ENCODE results near the gene RPP21. TPM values are rescaled to one million over a fixed set of nuclear protein-coding genes. Genes with fewer than 3 reads are reported as not detected.

The RPP21 gene
- polyA plus RNA-seq, 3 donors from 2014 or later = 55.3 to 57.0 (median 55.4) TPM

- no peak for DNase-seq
These were observed 22.1 kb upstream of the RPP21 start for GRCh38 chr6:30322527-30323501.

GRCh38 chr6:30323806-30324205 is 21.1 kb upstream of the RPP21 start:
- DNase-seq = no peak
- H3K9me3 Mint-ChIP-seq = no peaks in the 10 kb centered on the region
- peaks cover 1 to 2% (median 2%) of the 10 kb centered on the region in 3 donors for H3K36me3 Mint-ChIP-seq
- peak overlapping the region; percentile 21 to 57 (median 33) for H3K4me3 Mint-ChIP-seq
- peak overlapping the region; percentile 41 to 100 (median 90) for H3K27ac Mint-ChIP-seq
- peaks cover 16 to 24% (median 18%) of the 10 kb centered on the region in 3 donors for H3K27me3 Mint-ChIP-seq (ENCODE audit: low read depth in 3 of 3)
- peaks cover 80 to 91% of the 10 kb centered on the region in 2 donors for H3K4me1 Mint-ChIP-seq

More at GRCh38 chr6:30322527-30323501, 22.1 kb upstream of the RPP21 start:
- peak overlapping the region; percentile 34 to 71 (median 49) for H3K4me3 Mint-ChIP-seq
- peaks cover 84 to 91% of the 10 kb centered on the region in 2 donors for H3K4me1 Mint-ChIP-seq
- no peaks in the 10 kb centered on the region for H3K9me3 Mint-ChIP-seq
- peaks cover 16 to 24% (median 16%) of the 10 kb centered on the region in 3 donors for H3K27me3 Mint-ChIP-seq (ENCODE audit: low read depth in 3 of 3)
- H3K36me3 Mint-ChIP-seq = no peaks in the 10 kb centered on the region
- H3K27ac Mint-ChIP-seq = peak overlapping the region; percentile 67 to 100 (median 86)

GRCh38 chr6:30325150-30325872 is 19.6 kb upstream of the RPP21 start:
- Mint-ChIP-seq H3K27me3 (ENCODE audit: low read depth in 3 of 3) (peaks cover 16 to 24% (median 18%) of the 10 kb centered on the region in 3 donors), H3K9me3 (no peaks in the 10 kb centered on the region), H3K4me1 (peaks cover 70 to 81% of the 10 kb centered on the region in 2 donors), H3K4me3 (peak overlapping the region; percentile 88 to 98 (median 94)), H3K27ac (peak overlapping the region; percentile 95 to 100 (median 98)), H3K36me3 (peaks cover 9 to 11% (median 10%) of the 10 kb centered on the region in 3 donors)
- peak in 1 of 3 donors; percentile 7 for DNase-seq

DNA sequence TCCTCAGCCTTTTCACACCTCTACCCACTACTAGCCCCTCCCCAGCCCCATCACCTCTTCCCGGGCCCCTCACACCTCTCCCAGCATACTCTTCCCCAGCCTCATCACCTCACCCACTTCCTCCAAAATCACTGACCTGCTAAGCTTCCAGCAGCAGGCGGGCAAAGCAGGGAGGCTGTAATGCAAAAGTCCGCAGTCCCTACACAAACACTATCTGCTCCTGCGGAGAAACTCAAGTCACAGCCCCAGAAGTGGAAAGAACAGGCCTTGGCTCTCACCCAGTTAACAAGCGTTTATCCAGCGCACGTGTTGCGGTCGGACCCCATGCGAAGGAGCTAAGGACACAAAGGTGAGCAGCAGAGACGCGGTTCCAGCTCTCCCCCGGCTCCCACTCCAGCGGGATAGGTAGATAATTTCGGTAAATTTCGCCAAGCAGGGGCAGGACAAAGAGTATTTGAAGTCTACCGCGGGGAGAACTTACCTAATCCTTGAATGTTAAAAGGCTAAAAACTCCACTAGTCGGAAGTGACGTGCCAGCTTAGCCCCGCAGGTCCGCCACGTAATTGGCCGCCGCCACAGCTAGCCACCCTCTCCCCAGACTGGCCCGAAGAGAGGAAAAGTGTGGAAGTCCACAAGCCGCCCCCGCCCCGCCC is 19.0 kb upstream of the RPP21 start:
- Mint-ChIP-seq H3K4me3 (peak overlapping the region; percentile 88 to 98 (median 94)), H3K36me3 (peaks cover 11 to 13% (median 12%) of the 10 kb centered on the region in 3 donors), H3K27me3 (ENCODE audit: low read depth in 3 of 3) (peaks cover 16 to 26% (median 18%) of the 10 kb centered on the region in 3 donors), H3K27ac (peak overlapping the region; percentile 95 to 100 (median 98)), H3K9me3 (no peaks in the 10 kb centered on the region), H3K4me1 (peaks cover 64 to 74% of the 10 kb centered on the region in 2 donors)
- peak; percentile 93 to 94 (median 93) for DNase-seq

- DNase-seq = peak; percentile 92 to 93 (median 92)
- peaks cover 16 to 19% (median 18%) of the 10 kb centered on the region in 3 donors for H3K36me3 Mint-ChIP-seq
- peaks cover 16 to 26% (median 18%) of the 10 kb centered on the region in 3 donors for H3K27me3 Mint-ChIP-seq (ENCODE audit: low read depth in 3 of 3)
- peak within 1 kb of the TSS; percentile 98 to 100 (median 98) for H3K27ac Mint-ChIP-seq
- H3K4me3 Mint-ChIP-seq = peak within 1 kb of the TSS; percentile 88 to 98 (median 94)
- peaks cover 58 to 67% of the 10 kb centered on the region in 2 donors for H3K4me1 Mint-ChIP-seq
- no peaks in the 10 kb centered on the region for H3K9me3 Mint-ChIP-seq
These were observed 18.3 kb upstream of the RPP21 start, which contains the start of gene TRIM39 for GRCh38 chr6:30326526-30327231. Gene TRIM39, plus strand, starts transcription at chr6:30326927. Its CDS starts 2,391 bp downstream, at chr6:30329318.

- H3K4me1 Mint-ChIP-seq = peaks cover 52 to 61% of the 10 kb centered on the region in 2 donors
- peak overlapping the region; percentile 95 to 100 (median 98) for H3K27ac Mint-ChIP-seq
- DNase-seq = no peak
- peak overlapping the region; percentile 88 to 97 (median 90) for H3K4me3 Mint-ChIP-seq
- H3K9me3 Mint-ChIP-seq = no peaks in the 10 kb centered on the region
- H3K27me3 Mint-ChIP-seq (ENCODE audit: low read depth in 3 of 3) = peaks cover 16 to 26% (median 18%) of the 10 kb centered on the region in 3 donors
- H3K36me3 Mint-ChIP-seq = peaks cover 20 to 23% (median 22%) of the 10 kb centered on the region in 3 donors
These were observed 17.7 kb upstream of the RPP21 start for GRCh38 chr6:30327232-30327746.

GRCh38 chr6:30328397-30328796 is 16.6 kb upstream of the RPP21 start:
- peak overlapping the region in 5 of 6 donors; percentile 95 to 100 (median 98) for H3K27ac Mint-ChIP-seq
- H3K4me1 Mint-ChIP-seq = peaks cover 42 to 50% of the 10 kb centered on the region in 2 donors
- H3K9me3 Mint-ChIP-seq = no peaks in the 10 kb centered on the region
- H3K4me3 Mint-ChIP-seq = peak overlapping the region in 3 of 5 donors; percentile 88 to 93 (median 89)
- DNase-seq = no peak
- H3K36me3 Mint-ChIP-seq = peaks cover 20 to 27% (median 22%) of the 10 kb centered on the region in 3 donors
- peaks cover 16 to 26% (median 18%) of the 10 kb centered on the region in 3 donors for H3K27me3 Mint-ChIP-seq (ENCODE audit: low read depth in 3 of 3)

DNA sequence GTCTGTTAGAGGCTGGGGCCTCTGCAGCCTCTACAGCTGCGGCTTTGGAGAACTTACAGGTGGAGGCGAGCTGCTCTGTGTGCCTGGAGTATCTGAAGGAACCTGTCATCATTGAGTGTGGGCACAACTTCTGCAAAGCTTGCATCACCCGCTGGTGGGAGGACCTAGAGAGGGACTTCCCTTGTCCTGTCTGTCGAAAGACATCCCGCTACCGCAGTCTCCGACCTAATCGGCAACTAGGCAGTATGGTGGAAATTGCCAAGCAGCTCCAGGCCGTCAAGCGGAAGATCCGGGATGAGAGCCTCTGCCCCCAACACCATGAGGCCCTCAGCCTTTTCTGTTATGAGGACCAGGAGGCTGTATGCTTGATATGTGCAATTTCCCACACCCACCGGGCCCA is 15.6 kb upstream of the RPP21 start:
- no peak overlapping the region for H3K4me3 Mint-ChIP-seq
- H3K4me1 Mint-ChIP-seq = peaks cover 32 to 41% of the 10 kb centered on the region in 2 donors
- H3K27ac Mint-ChIP-seq = peak overlapping the region in 2 of 6 donors; percentile 36 to 100
- peaks cover 16 to 26% (median 18%) of the 10 kb centered on the region in 3 donors for H3K27me3 Mint-ChIP-seq (ENCODE audit: low read depth in 3 of 3)
- H3K9me3 Mint-ChIP-seq = no peaks in the 10 kb centered on the region
- H3K36me3 Mint-ChIP-seq = peaks cover 20 to 27% (median 26%) of the 10 kb centered on the region in 3 donors
- no peak for DNase-seq

DNA sequence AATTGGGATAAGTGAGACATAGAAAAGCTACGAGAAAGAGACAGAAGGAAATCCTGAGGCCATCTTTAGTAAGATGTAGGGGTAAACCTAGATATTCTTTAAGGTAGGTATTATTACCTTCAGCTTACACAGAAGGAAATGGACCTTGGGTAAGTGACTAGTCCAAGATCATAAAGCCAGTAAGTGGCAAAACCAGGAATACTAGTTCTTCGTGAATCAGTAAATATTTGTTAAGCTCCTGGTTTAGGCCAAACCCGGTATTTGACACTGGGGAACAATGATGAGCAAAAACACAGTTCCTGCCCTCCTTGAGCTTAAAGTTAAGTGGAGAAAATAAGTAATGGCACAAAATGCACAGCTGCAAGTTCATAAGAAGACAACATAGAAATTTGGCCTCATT is 13.0 kb upstream of the RPP21 start:
- no peak for DNase-seq
- peaks cover 4 to 7% (median 6%) of the 10 kb centered on the region in 3 donors for H3K27me3 Mint-ChIP-seq (ENCODE audit: low read depth in 3 of 3)
- H3K4me3 Mint-ChIP-seq = no peak overlapping the region
- H3K27ac Mint-ChIP-seq = no peak overlapping the region
- no peaks in the 10 kb centered on the region for H3K9me3 Mint-ChIP-seq
- H3K4me1 Mint-ChIP-seq = peaks cover 14 to 21% of the 10 kb centered on the region in 2 donors
- peaks cover 30 to 48% (median 40%) of the 10 kb centered on the region in 3 donors for H3K36me3 Mint-ChIP-seq

DNA sequence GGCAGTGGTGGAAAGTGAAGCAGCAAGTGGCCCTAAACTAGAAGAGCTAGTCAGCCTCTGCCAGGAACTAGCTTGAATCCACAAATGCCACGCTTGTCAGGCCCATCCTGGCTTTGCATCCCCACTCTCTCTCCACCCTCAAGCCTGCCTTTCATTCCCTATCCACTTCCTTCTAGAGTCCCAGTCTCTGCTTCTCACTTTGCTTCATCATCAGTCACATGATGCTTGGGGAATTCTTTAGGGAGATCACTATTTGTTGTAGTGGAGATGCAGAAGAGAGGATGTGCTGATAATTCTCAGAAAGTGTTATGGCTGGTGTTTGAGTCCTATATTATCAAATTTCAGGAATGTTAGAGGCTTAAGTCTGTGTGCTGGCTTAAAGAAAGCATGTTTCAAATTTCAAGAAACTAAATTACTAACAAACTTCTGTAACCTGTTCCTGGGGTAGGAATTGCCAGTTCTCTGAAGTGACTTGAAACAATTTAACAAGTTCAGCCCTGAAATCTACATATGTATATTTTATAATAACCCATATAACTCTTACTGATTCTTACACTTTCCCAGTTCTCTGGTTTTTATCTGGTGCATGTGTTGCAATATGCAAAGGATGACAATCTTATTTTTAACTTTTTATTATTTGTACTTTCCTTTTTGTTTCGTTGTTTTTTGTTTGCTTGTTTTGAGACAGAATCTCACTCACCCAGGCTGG is 10.7 kb upstream of the RPP21 start:
- Mint-ChIP-seq H3K27ac (no peak overlapping the region), H3K9me3 (no peaks in the 10 kb centered on the region), H3K4me1 (no peaks in the 10 kb centered on the region), H3K36me3 (peaks cover 31 to 54% (median 40%) of the 10 kb centered on the region in 3 donors), H3K27me3 (ENCODE audit: low read depth in 3 of 3) (peaks cover 0 to 4% (median 0%) of the 10 kb centered on the region in 3 donors), H3K4me3 (no peak overlapping the region)
- no peak for DNase-seq

DNA sequence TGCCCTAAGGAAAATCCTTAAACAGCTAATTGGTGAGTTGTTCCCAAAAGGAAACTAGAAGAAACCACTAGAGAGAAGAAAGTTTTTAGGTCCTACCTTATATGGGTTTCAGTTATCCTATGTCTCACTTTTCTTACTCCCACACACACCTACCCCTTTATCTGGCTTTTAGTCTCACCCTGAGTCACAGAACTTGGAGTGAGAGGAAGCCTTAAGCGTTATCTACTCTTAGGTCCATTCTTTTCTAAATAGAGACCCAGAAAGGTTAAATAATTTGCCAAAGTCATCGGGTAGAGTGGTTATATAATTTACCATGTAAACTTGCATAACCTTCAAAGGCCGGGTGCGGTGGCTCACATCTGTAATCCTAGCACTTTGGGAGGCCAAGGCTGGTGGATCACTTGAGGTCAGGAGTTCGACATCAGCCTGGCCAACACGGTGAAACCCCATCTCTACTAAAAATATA is 4.3 kb upstream of the RPP21 start:
- H3K9me3 Mint-ChIP-seq = no peaks in the 10 kb centered on the region
- H3K27me3 Mint-ChIP-seq (ENCODE audit: low read depth in 3 of 3) = peaks cover 0 to 8% (median 0%) of the 10 kb centered on the region in 3 donors
- no peak overlapping the region for H3K27ac Mint-ChIP-seq
- peaks cover 3 to 7% of the 10 kb centered on the region in 2 donors for H3K4me1 Mint-ChIP-seq
- H3K36me3 Mint-ChIP-seq = peaks cover 27 to 50% (median 34%) of the 10 kb centered on the region in 3 donors
- H3K4me3 Mint-ChIP-seq = no peak overlapping the region
- DNase-seq = no peak
